Measurements from ENCODE around the gene C4orf36. TPM values are rescaled to one million over a fixed set of nuclear protein-coding genes. Genes with fewer than 3 reads are reported as not detected.
A peak's percentile ranks its signal among the peaks of the same experiment; 100 is the strongest.

The C4orf36 gene
- total RNA-seq, 4 donors from 2014 or later = 2.3 to 5.3 (median 3.5) TPM; not detected in 1

- TF ChIP-seq POLR2A (IDR thresholded peaks at IDR 0.05) = peak in 1 of 2 donors; percentile 48
- TF ChIP-seq, protein P1, sequence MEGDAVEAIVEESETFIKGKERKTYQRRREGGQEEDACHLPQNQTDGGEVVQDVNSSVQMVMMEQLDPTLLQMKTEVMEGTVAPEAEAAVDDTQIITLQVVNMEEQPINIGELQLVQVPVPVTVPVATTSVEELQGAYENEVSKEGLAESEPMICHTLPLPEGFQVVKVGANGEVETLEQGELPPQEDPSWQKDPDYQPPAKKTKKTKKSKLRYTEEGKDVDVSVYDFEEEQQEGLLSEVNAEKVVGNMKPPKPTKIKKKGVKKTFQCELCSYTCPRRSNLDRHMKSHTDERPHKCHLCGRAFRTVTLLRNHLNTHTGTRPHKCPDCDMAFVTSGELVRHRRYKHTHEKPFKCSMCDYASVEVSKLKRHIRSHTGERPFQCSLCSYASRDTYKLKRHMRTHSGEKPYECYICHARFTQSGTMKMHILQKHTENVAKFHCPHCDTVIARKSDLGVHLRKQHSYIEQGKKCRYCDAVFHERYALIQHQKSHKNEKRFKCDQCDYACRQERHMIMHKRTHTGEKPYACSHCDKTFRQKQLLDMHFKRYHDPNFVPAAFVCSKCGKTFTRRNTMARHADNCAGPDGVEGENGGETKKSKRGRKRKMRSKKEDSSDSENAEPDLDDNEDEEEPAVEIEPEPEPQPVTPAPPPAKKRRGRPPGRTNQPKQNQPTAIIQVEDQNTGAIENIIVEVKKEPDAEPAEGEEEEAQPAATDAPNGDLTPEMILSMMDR (IDR thresholded peaks at IDR 0.05) = no peak
- Histone ChIP-seq H3K27ac (peak overlapping the region; percentile 92 to 97 (median 96)), H3K4me1 (peaks cover 37 to 40% of the 10 kb centered on the region in 2 donors), H3K36me3 (no peaks in the 10 kb centered on the region), H3K27me3 (no peaks in the 10 kb centered on the region), H3K4me3 (replicated peaks in 1 of 3) (peak overlapping the region; percentile 71 to 96 (median 89)), H3K9me3 (no peaks in the 10 kb centered on the region)
- 7 to 8% methylated on average over 33 to 36 of the region's 36 CpGs for WGBS, 2 donors
- peak; percentile 53 to 61 for DNase-seq
- intact Hi-C loops (cut with DNase I) = loop anchor here (5.0 kb wide), 1 partner anchor 71 kb away; no protein-coding TSS in a partner anchor
Measured at GRCh38 chr4:86935853-86936733, 43.9 kb upstream of the C4orf36 start.

DNA sequence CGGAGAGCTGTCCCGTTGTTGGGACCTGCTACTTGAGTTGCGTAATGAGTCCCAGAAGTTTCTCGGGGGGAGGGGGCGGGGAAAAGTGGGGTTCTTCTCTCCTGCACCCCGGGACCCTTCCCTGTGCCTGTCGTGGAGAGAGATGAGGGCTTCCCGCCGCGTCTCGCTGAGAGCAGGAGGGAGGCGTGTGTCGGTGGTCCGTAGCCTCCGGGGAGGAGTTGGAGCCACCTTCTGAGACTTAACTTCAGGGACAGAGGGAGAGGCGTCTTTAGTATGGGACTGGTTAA lies 43.3 kb upstream of the C4orf36 start:
- TF ChIP-seq, protein P1 (IDR thresholded peaks at IDR 0.05) = no peak
- no peak for TF ChIP-seq POLR2A (IDR thresholded peaks at IDR 0.05)
- Histone ChIP-seq H3K4me3 (replicated peaks in 1 of 3) (peak overlapping the region; percentile 71 to 96 (median 89)), H3K9me3 (no peaks in the 10 kb centered on the region), H3K36me3 (no peaks in the 10 kb centered on the region), H3K4me1 (peaks cover 32 to 40% of the 10 kb centered on the region in 2 donors), H3K27me3 (no peaks in the 10 kb centered on the region), H3K27ac (peak overlapping the region; percentile 92 to 97 (median 96))
- DNase-seq = peak; percentile 42 to 47
- intact Hi-C loops (cut with DNase I) = loop anchor here (5.0 kb wide), 1 partner anchor 72 kb away; no protein-coding TSS in a partner anchor
- 0 to 1% methylated on average over 14 to 15 of the region's 16 CpGs for WGBS, 2 donors

DNA sequence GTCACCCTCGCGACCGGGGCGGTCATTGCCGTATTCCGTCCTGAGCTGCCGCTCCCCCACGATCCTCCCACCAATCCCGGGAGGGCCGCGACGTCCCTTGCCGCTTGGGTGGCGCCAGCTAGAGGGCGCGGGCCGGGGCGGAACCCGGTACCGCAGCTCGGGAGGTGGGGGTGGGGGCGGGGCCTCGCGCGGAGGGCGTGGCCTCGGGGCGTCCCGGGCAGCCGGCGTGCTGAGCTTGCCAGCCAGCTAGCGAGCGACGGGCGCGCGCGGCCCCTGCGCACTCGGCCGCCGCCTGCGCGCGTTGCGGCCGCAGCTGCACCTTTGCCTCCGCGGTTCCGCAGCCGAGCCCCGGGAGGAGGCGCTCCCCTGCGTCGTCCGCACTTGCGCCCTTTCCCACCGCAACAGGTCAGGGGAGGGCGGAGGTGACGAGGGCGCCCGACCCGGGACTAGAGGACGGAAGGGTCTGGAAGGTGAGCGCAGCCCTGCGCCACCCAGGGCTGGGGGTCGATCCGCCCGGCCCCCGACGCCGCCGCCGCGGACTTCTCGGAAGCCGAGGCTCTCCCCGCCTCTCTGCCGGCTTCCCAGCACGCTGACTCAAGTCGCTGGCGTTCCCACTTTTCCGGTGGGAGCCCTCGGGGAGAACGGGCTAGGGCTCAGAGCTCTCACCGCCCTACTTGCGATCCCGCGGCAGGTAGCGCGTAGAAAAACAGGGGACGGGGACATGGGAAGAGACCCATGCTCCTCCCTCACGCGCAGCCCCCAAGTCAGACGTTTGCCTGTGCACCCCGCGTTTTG lies 42.7 kb upstream of the C4orf36 start, which contains the start of gene AFF1:
TSS of gene AFF1 (plus strand) at position 241 of the 795 bp plus-strand sequence. CDS start 13,523 bp downstream, outside the sequence.
- H3K36me3 ChIP-seq = no peaks in the 10 kb centered on the region
- peak within 1 kb of the TSS; percentile 92 to 97 (median 96) for H3K27ac ChIP-seq
- 0% methylated on average over 9 to 17 of the region's 97 CpGs for WGBS, 2 donors
- H3K4me3 ChIP-seq (replicated peaks in 1 of 3) = peak within 1 kb of the TSS; percentile 71 to 96 (median 89)
- DNase-seq = peak; percentile 96 to 97
- H3K27me3 ChIP-seq = no peaks in the 10 kb centered on the region
- TF ChIP-seq, protein P1 (IDR thresholded peaks at IDR 0.05) = peak in 3 of 6 experiments; percentile 23 to 57 (median 34)
- TF ChIP-seq POLR2A (IDR thresholded peaks at IDR 0.05) = peak in 1 of 2 donors; percentile 98
- H3K4me1 ChIP-seq = peaks cover 26 to 35% of the 10 kb centered on the region in 2 donors
- no peaks in the 10 kb centered on the region for H3K9me3 ChIP-seq
- intact Hi-C loops (cut with DNase I) = loop anchor here (5.0 kb wide), 1 partner anchor 72 kb away; no protein-coding TSS in a partner anchor

DNA sequence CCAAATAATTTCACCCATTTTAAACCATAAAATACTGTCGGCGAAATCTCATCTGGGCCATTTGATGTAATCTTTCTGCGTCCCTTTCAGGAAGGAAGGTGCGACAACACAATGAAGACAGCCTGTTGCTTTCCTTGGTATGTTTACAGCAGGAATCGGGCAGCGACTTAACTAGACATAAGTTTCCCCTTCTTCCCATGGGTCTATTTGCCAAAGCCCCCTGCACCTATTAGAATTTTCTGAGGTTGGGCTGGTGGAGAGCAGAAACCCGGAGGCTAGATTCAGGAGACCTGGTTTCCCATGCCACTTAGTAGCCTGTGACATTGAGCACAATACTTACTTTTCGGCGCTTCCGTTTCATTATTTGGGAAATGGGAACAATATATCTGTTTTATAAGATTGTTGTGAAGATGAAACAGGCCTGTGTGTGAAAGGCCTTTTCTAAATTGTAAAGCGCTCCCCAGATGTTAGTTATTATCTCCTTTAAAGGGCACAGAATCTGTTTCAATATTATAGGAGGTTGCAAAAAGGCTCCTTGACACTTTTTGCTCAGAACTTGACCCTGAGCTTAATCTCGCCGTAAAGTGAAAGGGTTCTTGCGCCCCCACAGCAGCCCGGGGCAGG lies 42.0 kb upstream of the C4orf36 start:
- Histone ChIP-seq H3K9me3 (no peaks in the 10 kb centered on the region), H3K4me1 (peaks cover 19 to 28% of the 10 kb centered on the region in 2 donors), H3K4me3 (replicated peaks in 1 of 3) (peak overlapping the region in 2 of 3 donors; percentile 13 to 71), H3K27ac (peak overlapping the region; percentile 69 to 97 (median 96)), H3K36me3 (no peaks in the 10 kb centered on the region), H3K27me3 (no peaks in the 10 kb centered on the region)
- intact Hi-C loops (cut with DNase I) = no loop called here
- WGBS, 2 donors = 12 to 13% methylated on average over 13 to 15 of the region's 15 CpGs
- DNase-seq = no peak
- TF ChIP-seq, protein P1 (IDR thresholded peaks at IDR 0.05) = no peak
- no peak for TF ChIP-seq POLR2A (IDR thresholded peaks at IDR 0.05)
